Measurements from ENCODE around the gene GP5. TPM values are rescaled to one million over a fixed set of nuclear protein-coding genes. Genes with fewer than 3 reads are reported as not detected.

GP5 gene
- total RNA-seq, 2 experiments from 2014 or later = 3.3 TPM

GRCh38 chr3:194379231-194379630 is 19.8 kb downstream of the GP5 start:
- H3K4me3 ChIP-seq (ENCODE audit: low read length) = no peak overlapping the region
- H3K27ac Mint-ChIP-seq = no peak overlapping the region
- no peak overlapping the region for H3K27ac ChIP-seq (ENCODE audit: low read depth in 1 of 2, low read length in 2 of 2)
- H3K9me3 Mint-ChIP-seq = no peaks in the 10 kb centered on the region
- H3K27me3 Mint-ChIP-seq = peaks cover 8% of the 10 kb centered on the region
- no peak for TF ChIP-seq CTCF (IDR thresholded peaks at IDR 0.05)
- no peaks in the 10 kb centered on the region for H3K4me1 ChIP-seq (ENCODE audit: insufficient read depth, low read length)
- ATAC-seq (ENCODE audit: poor library complexity) (no peak), DNase-seq (no peak)
- H3K27me3 ChIP-seq (ENCODE audit: control insufficient read depth in 1 of 2, insufficient read depth in 2 of 2, low read length in 2 of 2) = peaks cover 0 to 2% of the 10 kb centered on the region in 2 experiments
- no peaks in the 10 kb centered on the region for H3K36me3 Mint-ChIP-seq (ENCODE audit: low read depth)
- ChIA-PET POLR2A (no interaction called here), CTCF (no interaction called here)
- no peaks in the 10 kb centered on the region for H3K36me3 ChIP-seq (ENCODE audit: insufficient read depth, low read length)
- intact Hi-C loops (cut with DNase I, micrococcal nuclease) = no loop called here
- H3K9me3 ChIP-seq (ENCODE audit: control insufficient read depth in 1 of 2, insufficient read depth in 1 of 2, low read length in 2 of 2) = peaks cover 0 to 3% of the 10 kb centered on the region in 2 experiments
- H3K4me3 Mint-ChIP-seq = no peak overlapping the region
- no peaks in the 10 kb centered on the region for H3K4me1 Mint-ChIP-seq (ENCODE audit: low read depth)

- intact Hi-C loops (cut with DNase I, micrococcal nuclease) = no loop called here
- Histone ChIP-seq H3K4me3 (ENCODE audit: low read length) (no peak overlapping the region), H3K36me3 (ENCODE audit: insufficient read depth, low read length) (no peaks in the 10 kb centered on the region), H3K27me3 (ENCODE audit: control insufficient read depth in 1 of 2, insufficient read depth in 2 of 2, low read length in 2 of 2) (peaks cover 0 to 2% of the 10 kb centered on the region in 2 experiments), H3K9me3 (ENCODE audit: control insufficient read depth in 1 of 2, insufficient read depth in 1 of 2, low read length in 2 of 2) (peaks cover 0 to 3% of the 10 kb centered on the region in 2 experiments), H3K27ac (ENCODE audit: low read depth in 1 of 2, low read length in 2 of 2) (no peak overlapping the region), H3K4me1 (ENCODE audit: insufficient read depth, low read length) (no peaks in the 10 kb centered on the region)
- H3K27me3 Mint-ChIP-seq = peaks cover 11% of the 10 kb centered on the region
- ChIA-PET CTCF (no interaction called here), POLR2A (interaction anchor here (1.2 kb wide), 1 partner anchor 19 kb away, joined by 3 read pairs; no protein-coding TSS in a partner anchor)
- H3K9me3 Mint-ChIP-seq = no peaks in the 10 kb centered on the region
- H3K36me3 Mint-ChIP-seq (ENCODE audit: low read depth) = no peaks in the 10 kb centered on the region
- no peak overlapping the region for H3K4me3 Mint-ChIP-seq
- TF ChIP-seq CTCF (IDR thresholded peaks at IDR 0.05) = no peak
- H3K27ac Mint-ChIP-seq = no peak overlapping the region
- DNase-seq (no peak), ATAC-seq (ENCODE audit: poor library complexity) (no peak)
- no peaks in the 10 kb centered on the region for H3K4me1 Mint-ChIP-seq (ENCODE audit: low read depth)
Measured at GRCh38 chr3:194377708-194378107, 21.4 kb downstream of the GP5 start.

GRCh38 chr3:194376241-194376560 is 22.9 kb downstream of the GP5 start:
- Histone ChIP-seq H3K27ac (ENCODE audit: low read depth in 1 of 2, low read length in 2 of 2) (no peak overlapping the region), H3K9me3 (ENCODE audit: control insufficient read depth in 1 of 2, insufficient read depth in 1 of 2, low read length in 2 of 2) (no peaks in the 10 kb centered on the region), H3K36me3 (ENCODE audit: insufficient read depth, low read length) (no peaks in the 10 kb centered on the region), H3K4me3 (ENCODE audit: low read length) (no peak overlapping the region), H3K27me3 (ENCODE audit: control insufficient read depth in 1 of 2, insufficient read depth in 2 of 2, low read length in 2 of 2) (peaks cover 0 to 6% of the 10 kb centered on the region in 2 experiments), H3K4me1 (ENCODE audit: insufficient read depth, low read length) (no peaks in the 10 kb centered on the region)
- CTCF ChIA-PET = no interaction called here
- Mint-ChIP-seq H3K4me1 (ENCODE audit: low read depth) (no peaks in the 10 kb centered on the region), H3K4me3 (no peak overlapping the region), H3K36me3 (ENCODE audit: low read depth) (no peaks in the 10 kb centered on the region), H3K9me3 (no peaks in the 10 kb centered on the region), H3K27me3 (peaks cover 11% of the 10 kb centered on the region), H3K27ac (no peak overlapping the region)
- intact Hi-C loops (cut with DNase I, micrococcal nuclease) = no loop called here
- POLR2A ChIA-PET = no interaction called here
- ATAC-seq (ENCODE audit: poor library complexity) (no peak), DNase-seq (no peak)
- TF ChIP-seq CTCF (IDR thresholded peaks at IDR 0.05) = no peak

Data from CD4-positive, alpha-beta T cell (primary cell).